HL-60 (cell line): ENCODE data around the gene CLSTN3.

Experiments used
- POLR2AphosphoS5 ChIP-seq: IDR thresholded peaks from 2 replicates; pipeline ENCODE4 v1.6.1; 2012; ENCODE audit warnings: low read depth
- SPI1 ChIP-seq: IDR thresholded peaks from 2 replicates; pipeline ENCODE4 v1.6.1; 2012; ENCODE audit warnings: low read depth, mild to moderate bottlenecking, borderline replicate concordance
- TF ChIP-seq, protein P1 (sequence below): IDR thresholded peaks from one replicate; pipeline ENCODE4 v1.5.1; 2011; ENCODE audit warnings: low read length, control low read depth, inconsistent platforms; ENCODE audit not compliant: insufficient read depth

DNA sequence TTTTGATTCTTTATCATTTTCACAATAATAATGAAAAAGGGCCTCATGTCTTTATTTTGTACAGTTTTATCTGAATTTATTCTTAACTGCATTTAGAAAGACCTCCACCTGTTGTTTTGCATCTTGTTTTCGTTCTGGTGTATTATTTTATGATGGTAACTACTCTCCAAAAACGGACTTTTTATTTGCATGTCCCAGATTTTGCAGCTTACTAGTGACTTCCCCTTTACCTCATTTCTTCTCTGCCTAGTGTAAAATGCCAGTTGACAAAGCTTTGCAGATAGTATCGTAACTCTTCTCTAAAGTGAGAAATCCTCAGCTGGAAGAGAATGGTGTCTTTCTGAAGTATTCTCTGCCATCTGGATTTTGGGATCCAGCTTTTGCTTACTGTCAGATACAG lies 76.5 kb downstream of the CLSTN3 start:
- TF ChIP-seq, protein P1, sequence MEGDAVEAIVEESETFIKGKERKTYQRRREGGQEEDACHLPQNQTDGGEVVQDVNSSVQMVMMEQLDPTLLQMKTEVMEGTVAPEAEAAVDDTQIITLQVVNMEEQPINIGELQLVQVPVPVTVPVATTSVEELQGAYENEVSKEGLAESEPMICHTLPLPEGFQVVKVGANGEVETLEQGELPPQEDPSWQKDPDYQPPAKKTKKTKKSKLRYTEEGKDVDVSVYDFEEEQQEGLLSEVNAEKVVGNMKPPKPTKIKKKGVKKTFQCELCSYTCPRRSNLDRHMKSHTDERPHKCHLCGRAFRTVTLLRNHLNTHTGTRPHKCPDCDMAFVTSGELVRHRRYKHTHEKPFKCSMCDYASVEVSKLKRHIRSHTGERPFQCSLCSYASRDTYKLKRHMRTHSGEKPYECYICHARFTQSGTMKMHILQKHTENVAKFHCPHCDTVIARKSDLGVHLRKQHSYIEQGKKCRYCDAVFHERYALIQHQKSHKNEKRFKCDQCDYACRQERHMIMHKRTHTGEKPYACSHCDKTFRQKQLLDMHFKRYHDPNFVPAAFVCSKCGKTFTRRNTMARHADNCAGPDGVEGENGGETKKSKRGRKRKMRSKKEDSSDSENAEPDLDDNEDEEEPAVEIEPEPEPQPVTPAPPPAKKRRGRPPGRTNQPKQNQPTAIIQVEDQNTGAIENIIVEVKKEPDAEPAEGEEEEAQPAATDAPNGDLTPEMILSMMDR = no peak
- TF ChIP-seq POLR2AphosphoS5 = no peak
- no peak for TF ChIP-seq SPI1
